ENCODE measurements around the gene RBM19.

Gene RBM19

GRCh38 chr12:113988976-113989375 is 22.9 kb upstream of the RBM19 start:
- no peak for FAIRE-seq

DNA sequence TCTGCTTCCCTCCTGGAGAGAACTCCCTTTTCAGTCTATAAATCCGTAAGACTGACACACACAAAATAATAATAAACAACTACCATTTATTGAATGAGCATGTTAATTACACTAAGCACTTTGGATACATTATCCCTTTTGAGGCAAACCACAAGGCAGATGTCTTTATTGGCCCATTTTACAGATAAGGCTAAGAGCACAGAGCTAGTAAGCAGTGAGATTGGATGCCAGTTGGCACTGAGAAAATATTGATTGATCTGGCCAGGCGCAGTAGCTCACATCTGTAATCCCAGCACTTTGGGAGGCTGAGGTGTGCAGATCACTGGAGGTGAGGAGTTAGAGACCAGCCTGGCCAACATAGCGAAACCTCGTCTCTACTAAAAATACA is 21.9 kb upstream of the RBM19 start:
- no peak for FAIRE-seq

DNA sequence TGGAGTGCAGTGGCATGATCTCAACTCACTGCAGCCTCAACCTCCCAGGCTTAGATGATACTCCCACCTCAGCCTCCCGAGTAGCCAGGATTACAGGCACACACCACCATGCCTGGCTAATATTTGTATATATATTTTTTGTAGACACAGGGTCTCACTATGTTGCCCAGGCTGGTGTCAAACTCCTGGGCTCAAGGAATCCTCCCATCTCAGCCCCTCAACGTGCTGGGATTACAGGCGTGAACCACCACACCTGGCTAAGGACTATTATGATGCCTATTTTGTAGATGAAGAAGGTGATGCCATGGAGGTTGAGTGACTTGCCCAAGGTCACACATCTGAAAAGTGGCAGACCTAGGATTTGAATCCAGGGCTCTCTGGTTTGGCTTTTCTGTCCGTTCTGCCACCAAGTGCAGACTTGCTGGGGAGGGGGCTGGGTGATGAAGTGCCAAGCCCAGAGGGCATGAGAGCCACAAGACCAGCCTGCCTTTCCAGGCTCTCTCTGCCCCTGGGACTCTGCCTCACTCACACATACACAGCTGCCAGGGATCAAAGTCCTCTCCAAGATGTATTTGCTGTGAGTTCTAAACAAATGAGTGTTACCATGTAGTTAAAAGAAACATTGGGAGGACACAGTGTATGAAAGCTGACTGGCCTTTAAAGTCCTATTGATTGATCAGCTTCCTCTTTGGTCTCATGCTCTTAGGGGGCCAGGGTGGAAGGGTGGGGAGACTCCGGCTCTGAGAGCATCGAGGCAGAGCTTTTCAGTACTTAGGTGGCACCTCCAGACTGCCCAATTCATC is 21.3 kb upstream of the RBM19 start:
- FAIRE-seq = no peak

DNA sequence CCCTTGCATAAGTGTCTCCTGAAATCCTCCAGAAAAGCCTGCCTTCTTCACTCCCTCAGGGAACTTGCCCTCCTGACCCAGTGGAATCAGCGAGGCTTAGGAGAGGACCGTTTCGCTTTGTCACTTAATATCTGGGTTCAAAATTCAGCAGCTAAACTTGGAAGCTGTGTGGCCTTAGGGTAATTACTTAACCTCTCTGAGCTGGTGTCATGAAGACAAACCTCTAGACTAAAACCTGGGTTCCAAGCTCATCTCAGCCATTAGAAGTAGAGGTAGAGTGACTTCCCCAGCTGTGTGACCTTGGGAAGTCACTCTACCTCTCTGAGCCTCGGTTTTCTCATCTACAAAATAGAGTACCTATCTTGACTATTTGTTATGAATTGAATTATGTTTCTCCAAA is 18.3 kb upstream of the RBM19 start:
- FAIRE-seq = no peak

- FAIRE-seq = no peak
These were observed 17.8 kb upstream of the RBM19 start for GRCh38 chr12:113983777-113984448.

DNA sequence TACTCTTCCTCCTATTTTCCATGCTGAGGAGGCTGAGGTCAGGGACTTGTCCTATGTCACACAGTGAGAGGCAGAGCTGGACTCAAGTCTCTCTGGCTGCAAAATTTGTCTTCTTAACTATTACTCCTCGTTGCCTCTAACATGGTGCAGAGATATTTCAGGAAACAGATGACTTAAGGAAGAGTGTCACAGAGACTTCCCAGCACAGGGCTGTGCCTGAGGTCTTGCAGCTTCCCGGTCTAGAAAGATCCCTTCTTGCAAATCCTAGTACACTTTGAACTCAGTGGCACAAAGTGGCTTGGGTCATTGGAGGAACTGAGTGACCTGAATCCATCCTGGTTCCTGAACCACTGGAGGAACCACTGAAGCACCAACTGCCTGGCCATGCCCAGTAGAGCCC is 17.1 kb upstream of the RBM19 start:
- no peak for FAIRE-seq

- FAIRE-seq = no peak
These were observed 15.8 kb upstream of the RBM19 start for GRCh38 chr12:113981876-113982275.

GRCh38 chr12:113980537-113981337 is 14.6 kb upstream of the RBM19 start:
- no peak for FAIRE-seq

DNA sequence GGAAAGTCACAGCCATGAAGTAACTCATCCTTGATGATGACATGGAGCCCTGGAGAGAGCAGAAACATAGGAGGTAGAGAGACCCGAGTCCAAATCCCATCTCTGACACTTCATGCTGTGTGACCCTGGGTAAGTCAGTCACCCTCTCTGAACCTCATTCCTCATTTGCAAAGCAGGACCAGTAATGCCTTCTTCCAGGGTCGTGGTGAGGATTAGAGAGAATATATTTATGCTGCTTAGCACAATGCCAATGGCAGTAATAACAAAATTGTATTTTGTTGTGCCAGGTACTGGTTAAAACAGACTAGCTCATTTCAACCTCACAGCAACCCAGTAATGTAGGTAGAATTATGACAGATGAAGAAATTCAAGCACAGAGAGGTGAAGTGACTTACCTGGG is 13.9 kb upstream of the RBM19 start:
- FAIRE-seq = no peak

GRCh38 chr12:113978080-113978479 is 12.0 kb upstream of the RBM19 start:
- no peak for FAIRE-seq

- FAIRE-seq = no peak
These were observed 7.9 kb upstream of the RBM19 start for GRCh38 chr12:113974006-113974405.

DNA sequence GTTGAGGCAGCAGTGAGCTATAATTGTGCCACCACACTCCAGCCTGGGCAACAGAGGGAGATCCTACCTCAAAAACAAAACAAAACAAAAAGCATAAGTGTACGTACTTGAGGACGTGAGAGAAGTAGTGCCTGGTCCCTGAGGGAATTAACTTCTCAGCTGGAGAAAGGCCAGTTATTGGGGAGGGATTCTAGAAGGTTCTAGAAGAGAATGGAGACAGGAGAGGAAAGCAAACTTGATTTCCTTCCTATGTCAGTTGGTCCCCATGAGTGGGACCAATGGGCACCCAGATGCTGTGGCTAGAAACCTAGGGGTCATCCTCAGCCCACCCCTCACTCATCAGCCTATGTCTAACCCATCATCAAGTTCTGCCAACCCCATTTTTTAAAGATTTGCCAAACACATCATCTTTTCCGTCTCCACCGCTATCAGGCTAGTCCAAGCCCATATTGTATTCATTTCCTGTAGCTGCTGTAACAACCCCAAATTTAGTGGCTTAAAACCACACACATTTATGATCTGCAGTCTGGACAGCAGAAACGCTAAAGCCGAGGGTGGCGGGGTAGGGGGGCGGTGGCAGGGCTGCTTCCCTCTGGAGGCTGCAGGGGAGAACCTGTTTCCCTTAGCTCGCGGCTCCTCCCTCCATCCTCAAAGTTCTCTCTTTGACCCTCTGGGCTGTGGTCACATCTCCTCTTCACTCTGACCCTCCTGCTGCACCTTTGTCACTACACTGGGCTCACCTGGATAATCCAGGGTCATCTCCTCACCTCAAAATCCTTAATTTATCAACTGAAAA is 7.2 kb upstream of the RBM19 start:
- no peak for FAIRE-seq

DNA sequence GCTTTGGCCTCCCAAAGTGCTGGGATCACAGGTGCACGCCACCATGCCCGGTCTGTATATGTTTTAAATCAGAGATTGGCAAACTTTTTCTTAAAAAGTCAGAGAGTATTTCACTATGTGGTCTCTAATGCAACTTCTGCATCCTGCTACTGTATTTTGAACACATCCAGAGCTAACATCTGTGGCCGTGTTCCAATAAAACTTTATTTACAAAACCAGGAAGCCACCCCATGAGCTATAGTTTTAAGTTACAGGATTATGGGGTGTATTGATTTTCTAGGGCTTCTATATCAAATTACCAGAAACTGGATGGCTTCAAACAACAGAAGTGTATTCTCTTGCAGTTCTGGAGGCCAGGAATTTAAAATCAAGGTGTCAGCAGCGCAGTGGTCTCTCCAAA is 5.3 kb upstream of the RBM19 start:
- FAIRE-seq = no peak

- FAIRE-seq = no peak
These were observed 4.1 kb upstream of the RBM19 start for GRCh38 chr12:113970211-113970610.

DNA sequence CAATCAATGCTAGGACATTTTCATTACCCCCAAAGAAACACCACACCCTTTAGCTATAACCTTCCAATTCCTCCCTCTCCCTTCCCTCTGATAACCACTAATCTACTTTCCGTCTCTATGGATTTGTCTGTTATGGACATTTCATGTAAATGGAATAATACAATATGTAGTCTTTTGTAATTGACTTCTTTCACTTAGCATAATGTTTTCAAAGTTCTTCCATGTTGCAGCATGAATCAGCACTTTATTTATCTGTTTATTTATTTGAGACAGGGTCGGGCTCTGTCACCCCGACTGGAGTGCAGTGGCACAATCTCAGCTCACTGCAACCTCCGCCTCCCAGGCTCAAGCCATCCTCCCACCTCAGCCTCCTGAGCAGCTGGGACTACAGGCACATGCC is 1.2 kb upstream of the RBM19 start:
- no peak for FAIRE-seq

DNA sequence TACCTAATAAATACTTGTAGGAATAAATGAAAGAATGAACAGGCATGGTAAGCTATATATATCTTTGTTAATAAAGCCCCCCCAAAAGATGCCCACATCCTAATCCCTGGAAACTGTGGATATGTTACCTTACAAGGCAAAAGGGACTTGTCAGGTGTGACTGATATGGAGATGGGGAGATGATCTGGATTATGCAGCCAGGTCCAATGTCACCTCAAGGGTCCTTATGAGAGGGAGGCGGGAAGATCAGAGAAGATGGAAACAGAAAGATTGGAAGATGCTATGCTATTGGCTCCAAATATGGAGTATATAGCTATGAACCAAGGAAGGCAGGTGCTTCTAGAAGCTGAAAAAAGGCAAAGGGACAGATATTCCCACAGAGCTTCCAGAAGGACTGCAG is 3.4 kb downstream of the RBM19 start:
- no peak for FAIRE-seq

- no peak for FAIRE-seq
These were observed 4.0 kb downstream of the RBM19 start for GRCh38 chr12:113961921-113962710.

DNA sequence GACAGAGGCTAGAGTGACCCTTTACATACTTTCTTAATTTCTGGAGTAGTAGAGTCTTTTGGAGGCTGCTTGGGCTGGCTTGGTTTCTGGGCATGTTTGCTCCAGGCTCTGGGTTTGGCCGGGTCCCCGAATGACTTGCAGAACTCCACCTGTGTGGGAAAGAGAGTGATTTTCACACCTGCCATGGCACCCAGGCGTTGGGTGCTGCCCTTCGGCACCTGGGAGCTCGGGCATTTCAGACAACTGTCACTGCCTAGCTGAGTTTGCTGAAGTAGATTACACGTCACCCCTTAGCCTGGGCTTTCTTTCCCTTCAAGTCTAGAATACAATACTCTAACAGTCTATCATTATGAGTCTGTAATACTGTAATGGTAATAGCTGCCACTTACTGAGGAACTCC is 6.1 kb downstream of the RBM19 start:
- no peak for FAIRE-seq

GRCh38 chr12:113959096-113959495 is 7.0 kb downstream of the RBM19 start:
- no peak for FAIRE-seq

DNA sequence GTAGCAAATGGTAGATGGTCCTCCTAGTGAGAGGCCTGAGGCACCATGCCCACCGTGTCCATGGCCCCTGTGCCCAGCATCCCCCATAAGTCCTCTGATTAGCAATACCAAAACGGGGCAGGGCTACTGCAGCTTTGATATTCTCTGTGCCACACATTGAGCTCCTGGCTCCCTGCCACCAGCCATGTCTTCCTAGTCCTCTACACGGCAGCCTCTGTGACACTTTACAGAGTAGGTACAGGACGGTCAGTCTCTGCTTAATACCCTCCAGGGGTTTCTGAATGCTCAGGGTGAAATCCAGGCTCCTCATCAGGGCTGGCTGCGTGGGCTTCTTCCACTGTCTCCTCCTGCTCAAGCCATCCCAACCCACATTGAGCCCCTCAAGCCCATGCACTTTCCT is 8.0 kb downstream of the RBM19 start:
- no peak for FAIRE-seq

DNA sequence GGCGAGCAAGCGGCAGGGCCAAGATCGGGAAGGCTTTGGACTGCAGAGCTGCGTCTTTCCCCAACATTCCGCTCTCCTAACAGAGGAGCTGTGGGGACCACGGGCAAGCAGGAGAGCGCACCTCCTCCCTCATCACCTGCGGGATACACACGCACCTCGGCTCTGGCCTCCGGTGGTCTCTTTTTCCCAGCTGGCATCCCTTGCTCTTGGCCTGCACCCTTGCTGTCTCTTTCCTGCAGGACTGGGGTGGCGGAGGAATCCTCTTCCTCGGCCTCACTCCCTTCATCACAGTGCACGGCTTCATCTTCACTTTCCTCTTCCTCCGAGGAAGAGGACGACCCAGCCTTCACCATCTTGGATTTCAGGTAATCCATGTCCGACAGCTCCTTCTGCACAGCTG is 8.5 kb downstream of the RBM19 start:
- FAIRE-seq = no peak

Measured in colon (tissue), 2 donors.